H4 (cell line): ENCODE measurements around the gene RAB3A. TPM values are rescaled to one million over a fixed set of nuclear protein-coding genes. Genes with fewer than 3 reads are reported as not detected.
"Not testable (repeated sequence)": the region's sequence is repeated elsewhere in the genome, so short reads cannot be mapped to it uniquely, and the experiment has no call there.

Experiments
- DNase-seq: peaks from one replicate; pipeline ENCODE4 v3.0.0-alpha.2; 2015; ENCODE audit warnings: low spot score
- total RNA-seq: library from RNA; depleted of rRNA; stranded (reverse); fragments of >200 nt; shearing (Covaris generic); gene quantifications from 2 replicates; pipeline ENCODE4 v1.2.3, GENCODE V29; 2014

The RAB3A gene
- total RNA-seq, 1 experiment from 2014 or later: 2.2 TPM

DNA sequence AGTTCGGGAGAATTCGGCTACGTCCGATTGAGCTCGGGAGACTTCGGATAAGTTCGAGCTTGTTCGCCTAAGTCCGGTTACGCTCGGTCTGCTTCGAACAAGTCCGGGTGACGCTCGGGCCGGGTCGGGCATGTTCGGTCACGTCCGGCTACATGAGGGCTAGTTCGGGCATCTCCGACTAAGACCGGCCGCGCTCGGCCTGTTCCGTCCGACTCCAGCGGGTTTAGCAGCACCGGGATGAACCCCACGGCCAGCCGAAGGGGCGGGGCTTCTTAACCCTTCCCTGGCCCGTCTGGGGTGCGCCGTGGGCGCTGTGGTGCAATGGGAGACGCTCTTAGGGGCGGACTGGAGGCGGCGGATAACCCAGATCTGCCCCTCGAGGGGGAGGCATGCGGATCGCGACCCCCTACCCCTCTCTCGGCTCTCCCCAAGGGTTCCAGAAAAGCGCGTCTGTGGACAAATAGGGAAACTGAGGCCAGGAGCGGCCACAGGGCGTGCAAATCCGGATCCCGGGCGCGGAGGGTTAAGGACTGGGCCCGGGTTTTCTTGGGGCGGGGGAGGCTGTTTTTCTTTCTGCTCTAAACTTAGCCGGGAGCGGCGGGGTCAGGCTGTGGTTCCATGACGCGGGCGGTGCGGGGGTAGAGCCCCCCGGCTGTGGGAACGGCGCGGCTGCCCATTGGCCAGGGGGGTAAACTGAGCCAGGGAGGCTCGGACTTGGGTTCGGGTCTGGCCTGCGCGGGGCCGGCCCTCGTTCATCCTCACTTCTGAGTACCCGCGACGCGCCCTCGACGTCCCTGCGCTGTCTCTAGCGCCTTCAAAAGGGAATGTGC lies 20.9 kb upstream of the RAB3A start:
- peak; percentile 99 for DNase-seq

DNA sequence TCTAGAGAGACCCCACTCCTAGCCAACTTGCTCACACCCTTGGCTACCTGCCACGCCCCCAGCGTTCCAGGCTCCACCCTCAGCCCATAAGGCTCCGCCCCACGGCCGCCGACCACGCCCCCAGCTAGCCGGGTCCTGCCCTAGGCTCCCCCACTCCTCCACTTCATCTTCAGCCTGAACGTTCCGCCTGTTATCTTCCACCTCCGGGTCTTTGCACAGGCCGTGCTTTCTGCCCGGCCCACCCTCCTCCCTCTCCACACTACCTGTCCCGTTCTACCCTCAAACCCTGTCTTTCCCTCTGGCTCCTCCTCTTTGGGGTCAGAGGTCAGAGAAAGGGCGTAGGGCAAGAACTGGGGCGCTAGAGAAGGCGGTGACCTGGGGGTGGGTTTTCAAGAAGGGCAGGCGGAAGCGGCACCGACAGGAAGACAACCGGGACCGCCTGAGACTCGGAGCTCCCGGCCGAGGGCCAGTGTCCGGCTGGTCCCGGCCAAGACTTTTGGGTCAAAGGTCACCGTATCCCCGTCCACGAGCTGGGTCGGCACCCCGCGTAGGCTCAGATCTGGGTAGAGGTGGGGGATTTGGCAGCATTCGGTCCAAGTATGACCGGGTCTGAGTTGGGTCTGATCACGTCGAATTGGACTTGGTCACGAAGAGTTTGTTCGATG lies 20.1 kb upstream of the RAB3A start:
- DNase-seq: no peak

DNA sequence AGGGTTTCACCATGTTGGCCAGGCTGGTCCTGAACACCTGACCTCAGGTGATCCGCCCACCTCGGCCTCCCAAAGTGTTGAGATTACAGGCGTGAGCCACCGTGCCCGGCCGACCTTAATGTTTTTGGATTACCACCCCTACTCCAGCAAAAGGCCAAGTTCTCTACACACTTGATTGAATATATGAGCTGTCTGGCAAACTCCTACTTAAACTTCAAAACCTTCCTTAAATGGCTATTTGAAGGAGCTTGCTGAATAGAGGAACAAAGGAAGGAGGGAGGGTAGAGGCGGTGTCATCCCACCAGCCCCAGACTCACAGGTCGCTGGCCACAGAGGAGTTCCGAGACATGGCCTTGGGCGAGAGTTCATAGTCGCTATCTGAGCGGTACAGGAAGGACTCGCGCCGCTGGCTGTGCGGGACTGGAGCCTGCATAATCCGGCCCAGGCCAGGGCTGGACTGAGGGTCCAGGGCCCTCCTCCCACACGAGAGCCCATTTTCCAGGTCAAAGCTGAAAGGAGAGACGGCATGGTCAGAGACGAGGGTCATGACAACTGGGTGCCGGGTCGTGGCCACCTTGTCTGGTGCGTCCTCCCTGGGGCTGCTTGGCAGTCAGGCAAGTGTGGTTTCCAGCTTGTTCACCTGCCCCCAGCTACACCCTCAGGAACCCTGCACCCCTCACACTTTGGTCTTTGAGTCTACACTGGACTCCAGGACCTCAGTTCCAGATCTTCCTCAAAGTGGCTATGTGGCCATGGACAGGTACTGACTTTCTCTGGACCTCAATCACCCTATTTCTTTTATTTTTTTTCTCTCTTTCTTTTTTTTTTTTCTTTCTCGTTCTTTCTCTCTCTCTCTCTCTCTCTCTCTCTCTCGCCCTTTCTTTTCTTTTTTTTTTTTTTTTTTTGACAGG lies 18.2 kb upstream of the RAB3A start:
- no peak for DNase-seq

DNA sequence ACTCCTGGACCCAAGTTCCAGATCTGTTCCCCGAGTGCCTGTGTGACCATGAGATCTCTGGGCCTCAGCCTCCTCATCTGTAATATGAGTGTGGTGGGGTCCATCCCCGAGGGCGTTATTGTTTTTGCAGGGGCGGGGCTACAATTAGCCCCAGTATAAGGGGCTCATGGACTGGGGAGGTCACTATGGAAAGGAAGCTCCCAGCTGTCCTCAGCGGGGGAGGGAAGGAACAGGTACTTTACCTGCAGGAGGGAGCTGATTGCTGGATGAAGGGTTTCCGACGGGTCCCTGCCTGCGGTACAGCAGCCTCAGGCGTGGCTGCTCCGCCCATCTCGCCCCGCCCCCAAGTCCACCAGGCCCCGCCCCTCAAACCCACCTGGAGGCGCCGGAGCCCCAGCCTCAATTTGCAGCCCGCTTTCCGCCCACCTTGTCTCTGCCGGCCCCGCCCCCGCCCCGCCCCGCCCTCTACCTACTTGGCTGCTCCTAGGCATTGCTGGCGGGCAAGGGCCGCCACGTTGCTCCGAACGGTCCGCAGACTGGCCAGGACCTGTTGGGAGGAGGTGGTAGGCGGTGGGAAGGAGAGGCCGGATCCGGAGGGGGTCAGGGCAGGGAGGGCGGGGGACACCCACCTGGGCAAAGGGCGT lies 16.9 kb upstream of the RAB3A start:
- DNase-seq: no peak

DNA sequence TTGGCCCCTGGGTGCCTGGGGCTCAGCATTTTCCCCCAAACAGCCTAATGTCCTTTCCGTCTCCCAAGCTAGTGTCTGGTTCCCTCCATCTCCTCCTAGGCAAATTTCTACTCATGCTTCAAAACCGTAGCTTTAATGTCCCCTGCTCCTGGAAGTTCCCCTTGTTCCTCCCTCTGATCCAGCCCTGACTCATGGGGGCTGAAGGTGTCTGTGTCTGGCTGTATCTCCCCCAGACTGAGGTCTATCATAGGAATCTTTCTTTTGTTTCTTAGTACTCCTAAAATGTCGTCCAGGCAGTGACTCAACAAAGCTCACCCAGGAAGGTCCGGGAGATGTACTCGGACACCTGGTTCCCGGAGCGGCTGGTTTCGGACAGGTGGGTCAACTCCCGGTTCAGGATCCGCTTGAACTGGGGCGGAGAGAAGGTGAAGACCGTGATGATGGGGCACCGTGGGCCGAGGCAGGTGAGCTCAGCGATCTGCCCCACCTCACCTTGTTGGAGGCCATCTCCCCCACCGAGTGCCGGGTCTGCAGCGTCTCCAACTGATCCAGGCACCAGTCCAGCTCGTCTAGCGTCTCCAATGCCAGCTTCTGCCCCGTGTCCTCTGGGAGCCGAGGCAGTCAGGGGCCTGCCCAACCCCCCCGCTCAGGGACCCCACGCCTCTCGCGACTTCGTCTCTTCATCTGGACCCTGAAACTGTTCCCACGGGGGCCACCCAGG lies 16.2 kb upstream of the RAB3A start:
- DNase-seq: no peak

DNA sequence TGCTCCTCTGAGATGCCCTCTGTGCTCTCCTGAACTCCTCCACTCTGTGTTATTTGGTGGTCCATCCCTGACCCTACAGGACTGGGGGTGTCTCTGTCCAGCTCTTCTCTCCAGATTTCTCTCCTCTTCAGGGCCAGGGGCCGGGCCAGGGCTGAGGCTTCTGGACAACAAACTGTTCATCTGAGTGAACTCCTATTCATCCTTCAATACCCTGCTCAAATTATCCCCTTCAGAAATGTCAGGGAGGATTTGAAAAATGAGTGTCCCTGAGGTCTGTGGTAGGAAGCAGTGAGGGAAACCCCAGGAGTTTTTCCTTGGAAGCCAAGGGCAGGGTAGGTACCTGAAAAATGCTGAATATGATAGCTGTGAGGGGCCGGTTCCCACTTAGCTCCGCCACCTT lies 14.8 kb upstream of the RAB3A start:
- no peak for DNase-seq

DNA sequence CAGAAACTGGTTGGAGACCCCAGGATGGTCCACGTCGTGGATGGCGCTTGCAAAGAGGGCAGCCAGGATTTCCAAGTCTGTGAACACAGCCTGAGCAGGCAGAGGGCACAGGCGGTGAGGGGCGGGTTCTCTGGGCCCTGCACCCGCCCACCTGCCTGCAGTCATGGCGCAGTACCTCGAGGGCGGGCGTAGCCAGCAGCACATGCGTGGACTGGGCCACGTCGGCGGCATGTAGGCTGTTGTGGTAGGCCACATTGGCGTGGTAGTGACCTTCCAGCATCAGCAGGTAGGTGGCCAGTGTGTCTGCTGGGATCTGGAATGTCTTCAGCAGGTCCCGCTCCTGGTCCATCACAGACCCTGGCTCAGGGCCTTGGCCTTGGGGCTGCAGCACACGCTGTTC lies 14.3 kb upstream of the RAB3A start:
- no peak for DNase-seq

DNA sequence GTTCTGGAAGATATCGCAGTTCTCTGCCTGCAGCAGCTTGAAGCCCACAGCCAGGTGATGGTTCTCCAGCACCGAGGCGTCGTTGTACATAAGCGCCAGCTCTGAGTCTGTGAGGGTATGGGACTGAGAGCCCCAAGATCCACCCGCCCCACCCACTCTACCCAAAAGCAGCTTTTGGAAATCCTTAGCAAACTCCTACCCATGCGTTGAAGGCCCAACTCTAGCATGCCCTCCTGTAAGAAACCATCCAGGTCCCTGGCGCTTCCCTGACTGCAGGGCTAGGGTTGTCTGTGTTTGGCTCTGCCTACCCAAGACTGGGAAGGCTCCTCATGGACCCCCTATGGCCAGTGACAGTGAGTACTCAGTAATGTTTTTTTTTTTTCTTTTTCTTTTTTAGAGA lies 12.9 kb upstream of the RAB3A start:
- no peak for DNase-seq

DNA sequence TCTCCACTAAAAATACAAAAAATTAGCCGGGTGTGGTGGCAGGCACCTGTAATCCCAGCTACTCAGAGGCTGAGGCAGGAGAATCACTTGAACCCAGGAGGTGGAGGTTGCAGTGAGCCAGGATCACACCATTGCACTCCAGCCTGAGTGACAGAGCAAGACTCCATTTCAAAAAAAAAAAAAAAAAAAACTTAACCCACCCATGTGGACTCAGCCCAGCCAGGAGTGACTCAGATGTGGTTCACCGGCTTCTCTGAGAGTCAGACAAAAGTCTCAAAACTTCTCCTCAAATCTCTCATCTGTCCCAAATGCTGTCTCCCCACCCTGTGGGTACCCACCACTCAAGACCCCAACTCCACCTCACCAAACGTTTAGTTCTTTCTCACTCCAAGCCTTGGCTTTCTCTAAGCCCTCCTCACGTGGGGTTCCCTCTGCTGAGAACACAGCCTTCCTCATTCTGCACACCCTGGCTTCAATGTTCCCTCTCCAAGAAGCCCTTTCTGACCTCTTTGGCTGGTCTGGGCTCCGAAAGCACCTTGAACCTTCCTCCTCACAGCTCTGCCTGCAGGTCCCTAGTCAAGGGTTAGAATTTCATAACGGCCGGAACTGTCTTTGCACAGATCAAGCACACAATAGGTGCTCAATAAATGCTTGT lies 11.1 kb upstream of the RAB3A start:
- DNase-seq: no peak

DNA sequence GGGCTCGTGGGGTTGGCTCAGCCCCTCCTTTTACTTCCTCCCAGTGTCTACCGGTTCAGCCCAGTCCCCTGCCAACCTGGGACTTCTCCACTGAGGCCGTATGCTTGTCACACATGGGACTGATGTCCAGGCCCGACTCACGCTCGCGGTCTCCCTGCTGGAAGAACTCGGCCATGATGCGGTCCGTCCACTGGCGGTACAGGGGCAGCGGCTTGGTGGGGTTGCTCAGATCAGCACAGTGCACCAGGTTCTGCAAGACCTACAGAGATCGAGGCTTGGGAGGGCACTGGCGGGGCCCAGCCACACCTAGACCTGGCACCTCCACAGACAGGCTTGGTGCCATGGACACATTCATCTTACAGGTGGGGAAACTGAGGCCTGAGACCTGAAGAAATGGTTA lies 7.8 kb upstream of the RAB3A start:
- no peak for DNase-seq

DNA sequence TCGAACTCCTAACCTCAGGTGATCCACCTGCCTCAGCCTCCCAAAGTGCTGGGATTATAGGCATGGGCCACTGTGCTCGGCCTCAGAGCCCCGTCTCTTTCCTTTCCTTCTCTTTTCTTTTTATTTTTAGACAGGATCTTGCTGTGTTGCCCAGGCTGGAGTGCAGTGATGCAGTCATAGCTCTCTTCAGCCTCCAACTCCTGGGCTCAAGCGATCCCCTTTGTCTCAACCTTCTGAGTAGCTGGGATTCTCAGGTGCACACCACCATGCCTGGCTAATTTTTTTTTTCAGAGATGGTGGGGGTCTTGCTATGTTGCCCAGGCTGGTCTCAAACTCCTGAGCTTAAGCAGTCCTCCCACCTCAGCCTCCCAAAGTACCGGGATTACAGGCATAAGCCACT lies 6.1 kb upstream of the RAB3A start:
- not testable (repeated sequence) for DNase-seq

DNA sequence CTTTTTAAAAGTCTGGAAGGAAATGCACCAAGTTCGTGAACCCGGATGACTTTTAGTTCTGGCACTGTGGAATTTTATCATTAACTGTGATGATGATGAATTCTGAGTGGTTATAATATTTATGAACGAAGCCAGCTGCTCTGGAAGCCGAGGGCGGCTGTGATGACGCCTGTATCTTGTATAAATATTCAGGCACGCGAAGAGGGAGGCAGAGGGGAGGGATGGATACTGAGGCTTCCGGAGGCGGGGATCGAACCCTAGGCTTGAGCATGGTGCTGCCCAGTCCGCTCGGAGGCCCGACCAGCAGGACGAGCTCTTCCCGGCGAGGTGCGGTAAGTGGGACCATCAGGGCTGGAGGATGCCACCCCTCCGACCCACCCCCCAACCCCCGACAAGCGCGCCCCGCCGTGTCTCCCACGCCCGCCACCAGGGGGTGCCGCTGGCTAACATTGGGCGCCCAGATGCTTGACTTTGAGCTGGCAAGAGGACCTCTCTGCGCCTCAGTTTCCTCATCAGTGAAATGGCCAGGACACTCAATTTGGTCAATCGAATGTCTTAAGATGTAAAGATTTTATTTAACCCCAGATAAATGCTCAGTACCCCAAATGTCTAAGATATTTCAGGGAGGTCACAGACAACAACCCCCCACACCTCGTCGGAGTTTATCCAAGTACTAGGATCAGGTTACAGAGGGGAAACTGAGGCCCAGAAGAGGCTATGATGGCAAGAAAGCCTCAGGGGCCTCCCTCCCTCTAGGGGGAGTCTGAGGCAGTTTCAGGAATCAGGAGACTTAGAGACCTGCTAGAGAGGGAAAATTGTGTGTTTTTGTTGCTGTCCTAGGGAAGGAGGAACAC lies 4.5 kb upstream of the RAB3A start:
- DNase-seq: peak; percentile 70

DNA sequence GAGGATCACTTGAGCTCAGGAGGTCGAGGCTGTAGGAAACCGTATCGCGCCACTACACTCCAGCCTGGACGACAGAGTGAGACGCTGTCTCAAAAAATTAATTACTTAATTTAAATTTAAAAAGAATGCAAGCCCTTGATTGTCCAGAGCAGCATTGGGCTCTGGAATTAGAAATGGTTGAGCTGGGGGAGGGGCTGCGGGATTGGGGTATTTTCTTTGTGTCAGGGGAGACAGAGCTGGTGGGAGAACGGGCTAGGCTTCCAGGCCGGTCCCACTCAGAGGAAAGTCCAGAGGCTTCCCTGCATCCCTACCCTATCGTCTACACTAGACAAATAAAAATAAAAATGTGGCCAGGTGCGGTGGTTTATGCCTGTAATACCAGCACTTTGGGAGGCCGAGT lies 2.2 kb upstream of the RAB3A start:
- DNase-seq: no peak

DNA sequence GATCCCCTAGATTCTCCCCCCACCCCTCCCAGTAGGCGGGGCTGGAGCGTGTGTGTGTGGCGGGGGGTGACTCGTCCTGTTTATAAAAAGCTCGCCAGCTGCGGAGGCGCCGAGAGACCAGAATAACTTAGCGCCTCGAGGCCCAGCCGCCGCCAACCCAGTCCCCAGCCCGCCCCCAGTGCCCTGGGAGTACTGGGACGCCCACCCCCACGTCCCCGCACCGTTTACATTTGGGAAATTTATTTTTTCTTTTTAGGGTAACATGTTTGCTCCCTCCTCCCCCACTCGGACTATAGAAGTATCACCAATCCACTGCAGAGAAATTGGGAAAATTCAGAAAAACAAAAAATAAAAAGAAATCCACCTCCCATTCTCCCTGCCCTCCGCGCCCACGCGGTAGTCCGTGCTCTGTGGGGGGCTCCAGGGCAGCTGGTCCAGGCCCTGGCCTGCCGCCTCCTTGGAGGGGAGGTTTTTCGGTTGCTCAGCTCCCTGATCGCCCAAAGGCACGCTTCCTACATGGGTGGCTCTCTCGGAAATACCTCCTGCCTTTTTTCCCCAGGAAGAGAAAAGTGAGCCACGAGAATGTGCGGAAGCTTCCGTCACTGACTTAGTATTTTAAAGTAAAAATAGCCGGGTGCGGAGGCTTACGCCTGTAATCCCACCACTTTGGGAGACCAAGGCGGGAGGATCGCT lies 1.5 kb upstream of the RAB3A start:
- DNase-seq: peak; percentile 76

DNA sequence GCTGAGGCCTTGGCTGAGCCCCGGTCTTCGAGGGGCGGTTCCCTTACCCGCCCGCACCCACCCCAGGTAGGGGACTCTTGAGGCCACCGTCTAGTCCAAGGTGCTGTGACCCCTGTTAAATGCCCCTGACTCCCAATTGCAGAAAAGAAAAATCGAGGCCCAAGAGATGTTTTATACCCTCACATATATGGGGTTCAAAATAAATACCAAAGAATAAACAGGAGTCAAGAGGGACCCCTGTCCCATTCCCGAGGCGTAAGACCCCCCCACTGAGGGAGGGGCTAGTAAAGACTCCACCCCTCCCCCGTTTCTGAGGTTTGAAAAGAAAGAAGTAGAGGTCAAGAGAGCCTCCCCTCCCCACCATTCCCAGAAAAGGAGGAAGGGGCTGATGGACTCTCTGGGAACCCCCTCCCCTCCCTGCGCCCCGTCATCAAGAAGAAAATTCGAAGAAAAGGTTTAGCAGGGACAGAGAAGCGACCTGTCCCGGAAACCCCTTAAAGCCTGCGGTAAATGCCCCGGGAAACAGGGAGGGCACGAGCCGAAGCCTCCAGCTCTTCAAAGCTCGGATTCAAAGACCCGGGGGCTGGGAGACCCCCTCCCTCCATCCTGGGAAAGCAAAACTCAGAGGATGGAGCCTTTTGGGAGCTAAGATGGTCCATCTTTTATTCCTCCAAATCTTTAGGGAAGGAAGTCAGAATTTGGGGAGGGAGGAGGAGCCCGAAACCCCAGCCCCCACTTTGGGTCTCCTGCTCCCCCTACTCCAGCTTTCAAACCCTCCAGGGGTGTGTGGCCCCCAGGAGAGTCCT lies 755 bp upstream of the RAB3A start:
- DNase-seq: no peak

DNA sequence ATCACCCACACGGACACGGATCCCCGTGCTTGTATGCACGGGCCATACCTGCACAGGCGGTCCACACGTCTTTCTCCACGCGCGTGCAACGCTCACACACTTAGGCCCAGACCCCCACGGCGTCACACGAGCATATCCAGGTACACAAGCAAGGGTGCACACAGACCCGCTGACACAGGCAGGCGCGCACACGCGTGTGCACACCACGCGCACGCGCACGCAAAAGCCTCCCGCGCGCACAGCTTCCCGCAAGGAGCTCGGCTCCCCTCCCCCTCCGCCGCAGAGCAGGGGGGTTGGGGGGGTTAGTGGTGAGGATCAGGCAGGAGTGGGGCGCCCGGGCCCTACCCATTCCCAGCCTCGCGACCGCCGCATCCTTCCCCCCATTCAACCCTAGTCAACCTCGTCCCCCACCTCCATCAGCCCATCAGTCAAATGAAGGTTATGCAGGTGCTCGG lies 407 bp downstream of the RAB3A start:
- no peak for DNase-seq

DNA sequence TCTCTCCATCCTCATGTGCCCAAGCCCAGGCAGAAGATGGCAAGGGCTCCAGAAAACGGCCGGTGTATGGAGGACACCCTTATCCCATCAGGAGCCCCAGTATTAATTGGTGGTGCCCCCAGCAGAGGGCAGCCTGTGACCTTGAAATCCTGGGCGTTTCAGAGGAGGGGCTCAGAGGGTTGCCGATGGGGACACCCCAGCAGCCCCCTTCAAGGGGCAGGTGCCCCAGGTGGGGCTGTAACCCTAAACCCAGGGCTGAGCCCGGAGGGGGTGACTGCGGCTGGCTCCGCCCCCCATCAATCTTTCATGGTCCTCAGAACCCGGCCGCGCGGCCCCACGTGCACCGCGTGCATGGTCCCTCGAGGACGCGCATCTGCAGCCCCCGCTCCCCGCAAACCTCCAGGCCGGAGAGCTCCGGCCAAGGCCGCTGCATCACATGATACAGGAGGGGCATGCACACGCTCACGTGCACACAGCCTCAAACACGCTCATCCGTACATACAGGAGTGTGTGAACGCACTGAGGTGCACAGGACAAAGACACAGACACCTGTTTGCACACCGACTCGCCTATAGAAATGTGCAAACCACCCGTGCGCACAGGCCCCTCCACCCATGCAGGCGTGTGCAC lies 949 bp downstream of the RAB3A start:
- DNase-seq: no peak

DNA sequence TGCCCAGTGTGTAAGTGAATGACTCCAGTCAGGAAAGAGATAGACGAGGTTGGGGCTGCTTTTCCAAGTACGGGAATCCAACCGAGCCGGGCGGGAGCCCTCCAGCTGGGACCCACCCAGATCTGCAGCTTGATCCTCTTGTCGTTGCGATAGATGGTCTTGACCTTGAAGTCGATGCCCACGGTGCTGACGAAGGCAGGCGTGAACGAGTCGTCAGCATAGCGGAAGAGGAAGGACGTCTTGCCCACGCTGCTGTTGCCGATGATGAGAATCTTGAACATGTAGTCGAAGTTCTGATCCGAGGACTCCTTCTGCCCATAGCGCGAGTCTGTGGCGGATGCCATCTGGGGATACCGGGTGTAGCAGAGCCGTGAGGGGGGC lies 1.5 kb downstream of the RAB3A start:
- no peak for DNase-seq
